Gastrocnemius medialis (tissue), 4 donors: Measurements from ENCODE around the gene FBLN7. TPM values are rescaled to one million over a fixed set of nuclear protein-coding genes. Genes with fewer than 3 reads are reported as not detected.

Source experiments
- ATAC-seq, 2 donors: fragments of 150-250 bp; one replicate each; pipeline ENCODE4 v1.9.1; 2016
- DNase-seq, 2 donors: peaks; one replicate each; pipeline ENCODE4 v3.0.0-alpha.2; 2019
- H3K27ac ChIP-seq, 4 donors: fragments of 200-600 bp; sonication (generic); 1 replicate in 1 of 4; 2 replicates in 3 of 4; pipeline ENCODE4 v1.5.1; 2016 to 2018; ENCODE audit warnings: mild to moderate bottlenecking in 2 of 4, moderate library complexity in 1 of 4
- H3K27me3 ChIP-seq, 3 donors: fragments of 200-600 bp; sonication (generic) in 2 of 3; 1 replicate in 1 of 3; 2 replicates in 2 of 3; pipeline versions ENCODE4 v1.5.1 to v1.6.0; 2016 to 2019; ENCODE audit warnings: mild to moderate bottlenecking in 1 of 3, moderate library complexity in 1 of 3
- H3K36me3 ChIP-seq, 2 donors: fragments of 200-600 bp; sonication (generic) in 1 of 2; one replicate each; pipeline ENCODE4 v1.5.1; 2017 to 2018
- H3K4me1 ChIP-seq, 2 donors: fragments of 200-600 bp; sonication (generic) in 1 of 2; one replicate each; pipeline ENCODE4 v1.5.1; 2016 to 2017; ENCODE audit warnings: mild to moderate bottlenecking in 2 of 2
- H3K4me3 ChIP-seq, 4 donors: fragments of 200-600 bp; sonication (generic) in 3 of 4; 1 replicate in 1 of 4; 2 replicates in 3 of 4; pipeline ENCODE4 v1.5.1; 2016 to 2019; ENCODE audit warnings: mild to moderate bottlenecking in 2 of 4
- H3K9me3 ChIP-seq, 3 donors: fragments of 200-600 bp; sonication (generic) in 2 of 3; 1 replicate in 1 of 3; 2 replicates in 2 of 3; pipeline ENCODE4 v1.5.1; 2016 to 2019
- CTCF ChIP-seq, 5 experiments: fragments of 450-650 bp in 3 of 5; fragments of 200-600 bp in 2 of 5; sonication (generic) in 2 of 5; IDR thresholded peaks in 4 of 5; conservative IDR thresholded peaks in 1 of 5; 1 replicate in 4 of 5; 2 replicates in 1 of 5; pipeline ENCODE4 v1.5.1; 2016 to 2019; ENCODE audit warnings: antibody characterized with exemption in 5 of 5, mild to moderate bottlenecking in 3 of 5, moderate library complexity in 3 of 5
- POLR2A ChIP-seq, 2 donors: fragments of 450-650 bp; IDR thresholded peaks; one replicate each; pipeline ENCODE4 v1.6.1; 2017; ENCODE audit warnings: antibody characterized with exemption in 2 of 2, mild to moderate bottlenecking in 2 of 2, moderate library complexity in 2 of 2
- in situ Hi-C, 4 donors: fragments of 200-750 bp; cut with MboI; loops; one replicate each; pipeline versions ENCODE4 v1.15.0 to v1.8.0; 2017; ENCODE audit warnings: low sequenced_read_pairs in 4 of 4
- intact Hi-C: fragments of 100-400 bp; cut with DNase I; formaldehyde crosslinking; loops from one replicate; pipeline ENCODE4 v1.15.1; 2023; ENCODE audit warnings: low total_unique reads
- total RNA-seq, 4 donors: library from RNA; depleted of rRNA; stranded (reverse); fragments of >200 nt; gene quantifications; one replicate each; pipeline versions ENCODE4 v1.1.0 to v1.2.3, GENCODE V29; 2016

The FBLN7 gene
- total RNA-seq, 4 donors from 2014 or later, result 0.41 to 3.3 (median 0.54) TPM

GRCh38 chr2:112095681-112096080 is 42.5 kb upstream of the FBLN7 start:
- H3K27ac ChIP-seq, result no peak overlapping the region
- no peak overlapping the region for H3K4me3 ChIP-seq
- ATAC-seq (no peak), DNase-seq (no peak)
- H3K36me3 ChIP-seq, result peaks cover 0 to 6% of the 10 kb centered on the region in 2 donors
- in situ Hi-C loops, result no loop called here
- no peaks in the 10 kb centered on the region for H3K27me3 ChIP-seq
- H3K9me3 ChIP-seq, result no peaks in the 10 kb centered on the region
- intact Hi-C loops, result no loop called here
- TF ChIP-seq POLR2A (IDR thresholded peaks at IDR 0.05) (no peak), CTCF (IDR thresholded peaks at IDR 0.05 in 4 of 5, conservative IDR thresholded peaks at IDR 0.05 in 1 of 5) (no peak)
- no peaks in the 10 kb centered on the region for H3K4me1 ChIP-seq

GRCh38 chr2:112096098-112096497 is 42.1 kb upstream of the FBLN7 start:
- intact Hi-C loops, result no loop called here
- ATAC-seq, result no peak

GRCh38 chr2:112108178-112108832 is 29.9 kb upstream of the FBLN7 start:
- Histone ChIP-seq H3K4me3 (no peak overlapping the region), H3K36me3 (peaks cover 0 to 12% of the 10 kb centered on the region in 2 donors), H3K9me3 (peaks cover 0 to 6% (median 0%) of the 10 kb centered on the region in 3 donors), H3K4me1 (no peaks in the 10 kb centered on the region), H3K27me3 (no peaks in the 10 kb centered on the region), H3K27ac (no peak overlapping the region)
- DNase-seq, result no peak
- TF ChIP-seq POLR2A (IDR thresholded peaks at IDR 0.05) (no peak), CTCF (IDR thresholded peaks at IDR 0.05 in 4 of 5, conservative IDR thresholded peaks at IDR 0.05 in 1 of 5) (no peak)
- ATAC-seq, result no peak
- intact Hi-C loops (no loop called here), in situ Hi-C loops (no loop called here)

More at GRCh38 chr2:112096098-112096497, 42.1 kb upstream of the FBLN7 start:
- TF ChIP-seq CTCF (IDR thresholded peaks at IDR 0.05 in 4 of 5, conservative IDR thresholded peaks at IDR 0.05 in 1 of 5) (no peak), POLR2A (IDR thresholded peaks at IDR 0.05) (no peak)
- Histone ChIP-seq H3K4me1 (no peaks in the 10 kb centered on the region), H3K9me3 (no peaks in the 10 kb centered on the region), H3K27me3 (no peaks in the 10 kb centered on the region), H3K4me3 (no peak overlapping the region), H3K27ac (no peak overlapping the region), H3K36me3 (peaks cover 0 to 5% of the 10 kb centered on the region in 2 donors)
- DNase-seq, result no peak
- in situ Hi-C loops, result no loop called here

GRCh38 chr2:112109278-112109677 is 28.9 kb upstream of the FBLN7 start:
- intact Hi-C loops (no loop called here), in situ Hi-C loops (no loop called here)
- peaks cover 0 to 6% (median 0%) of the 10 kb centered on the region in 3 donors for H3K9me3 ChIP-seq
- DNase-seq (no peak), ATAC-seq (no peak)
- H3K4me1 ChIP-seq, result no peaks in the 10 kb centered on the region
- peaks cover 0 to 12% of the 10 kb centered on the region in 2 donors for H3K36me3 ChIP-seq
- H3K4me3 ChIP-seq, result no peak overlapping the region
- H3K27ac ChIP-seq, result no peak overlapping the region
- no peak for TF ChIP-seq CTCF (IDR thresholded peaks at IDR 0.05 in 4 of 5, conservative IDR thresholded peaks at IDR 0.05 in 1 of 5)
- TF ChIP-seq POLR2A (IDR thresholded peaks at IDR 0.05), result no peak
- no peaks in the 10 kb centered on the region for H3K27me3 ChIP-seq
